IPS-18c (cell line): ENCODE data around the gene THBS2.
"Not testable (repeated sequence)": the region's sequence is repeated elsewhere in the genome, so short reads cannot be mapped to it uniquely, and the experiment has no call there.

ENCODE experiments used
- H3K4me3 ChIP-seq: 2 replicates; pipeline ENCODE4 v1.7.0; 2013; ENCODE audit warnings: low read depth, mild to moderate bottlenecking, low read length, moderate library complexity; ENCODE audit not compliant: insufficient read depth
- H3K9me3 ChIP-seq: one replicate; pipeline ENCODE4 v1.6.1; 2013; ENCODE audit warnings: mild to moderate bottlenecking, low read length, moderate library complexity; ENCODE audit not compliant: control insufficient read depth, insufficient read depth

Gene THBS2

DNA sequence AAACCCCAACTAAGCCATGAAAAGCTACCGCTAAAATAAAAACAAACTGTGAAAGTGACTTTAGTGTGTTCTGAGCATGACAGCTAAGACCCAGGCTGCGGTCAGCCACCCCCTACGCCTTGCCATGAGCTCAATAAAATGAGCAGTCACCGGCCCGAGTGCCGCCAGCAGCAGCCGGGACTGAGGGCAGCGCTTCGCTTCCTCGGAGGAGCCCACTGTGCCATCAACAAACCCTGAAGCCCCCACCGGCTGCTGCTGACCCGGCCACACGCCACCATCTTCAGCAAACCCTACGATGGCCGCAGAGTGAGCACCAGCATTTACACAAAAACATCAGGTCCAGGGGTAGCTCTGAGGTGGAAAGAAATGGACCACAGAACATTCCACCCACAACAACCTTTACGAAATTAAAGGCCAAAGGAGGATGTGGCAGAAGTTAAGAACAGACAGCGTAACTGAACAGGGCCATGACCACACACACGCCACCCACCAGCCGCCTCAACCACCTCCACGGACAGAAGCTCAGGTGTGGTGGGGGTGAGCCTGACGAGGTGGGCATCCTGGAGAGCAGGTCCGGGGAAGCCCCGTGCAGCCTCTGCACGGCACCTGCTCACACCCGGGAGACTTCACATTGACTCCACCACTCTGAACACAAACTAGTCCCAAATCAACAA, 67.0 kb downstream of the THBS2 start:
- H3K4me3 ChIP-seq, result no peak overlapping the region

DNA sequence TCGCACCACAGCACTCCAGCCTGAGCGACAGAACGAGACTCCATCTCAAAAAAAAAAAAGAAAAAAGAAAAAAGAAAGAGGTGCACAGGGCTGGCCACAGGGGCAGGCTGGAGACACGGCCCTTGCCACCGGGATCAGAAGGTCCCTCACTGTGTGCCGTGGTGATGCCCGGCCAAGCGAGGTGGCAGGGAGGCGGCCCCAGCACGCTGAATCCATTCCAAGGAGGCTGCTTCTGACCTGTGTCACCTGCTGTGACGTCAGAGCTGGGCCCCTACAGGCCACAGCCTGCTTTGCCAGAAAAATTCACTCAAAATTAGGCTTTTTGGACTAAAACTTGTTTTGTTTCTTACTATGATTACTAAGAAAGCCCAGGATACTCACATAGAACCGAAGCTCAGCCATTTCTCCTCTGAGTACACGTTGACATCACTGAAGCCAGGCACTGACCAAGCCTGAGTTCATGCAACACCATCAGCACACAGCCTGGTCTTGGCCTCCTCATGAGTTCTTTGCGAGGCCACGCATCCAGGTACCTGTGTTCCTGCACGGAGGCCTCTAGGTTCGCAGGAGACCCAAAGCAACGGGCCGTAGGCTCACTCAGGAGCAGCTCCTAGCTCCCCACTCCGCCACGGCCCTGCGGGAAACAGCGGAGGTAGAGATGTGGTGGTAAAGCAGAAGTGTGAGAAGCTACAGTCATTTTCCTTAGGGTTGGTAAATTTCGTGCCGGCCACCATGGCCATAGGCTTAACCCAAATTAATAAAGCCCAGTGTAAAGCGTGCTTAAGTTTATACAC, 67.8 kb downstream of the THBS2 start:
- H3K4me3 ChIP-seq, result no peak overlapping the region
- no peaks in the 10 kb centered on the region for H3K9me3 ChIP-seq

More for the DNA sequence above, 67.0 kb downstream of the THBS2 start:
- no peaks in the 10 kb centered on the region for H3K9me3 ChIP-seq

DNA sequence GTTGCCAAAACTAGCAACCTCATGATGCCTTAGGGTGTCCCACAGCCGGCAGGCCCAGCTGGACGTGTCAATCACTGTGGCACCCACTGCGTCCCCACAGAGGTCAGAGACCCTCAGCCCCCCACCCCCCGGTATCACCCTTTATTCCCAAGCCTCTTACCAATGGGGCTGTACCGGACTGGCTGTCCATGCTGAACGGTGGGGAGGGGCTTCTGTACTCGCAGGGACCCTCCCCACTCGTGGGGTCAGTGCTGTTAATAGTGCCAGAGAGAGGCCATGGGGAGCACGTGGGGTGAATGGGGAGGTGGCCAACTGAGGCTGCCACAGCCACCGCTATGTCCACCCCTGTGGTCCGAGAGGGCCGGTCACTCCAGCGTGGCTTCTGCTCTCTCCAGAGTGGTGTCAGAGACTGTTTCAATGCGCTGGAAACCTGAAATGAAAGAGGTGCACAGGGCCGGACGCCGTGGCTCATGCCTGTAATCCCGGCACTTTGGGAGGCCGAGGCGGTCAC, 68.6 kb downstream of the THBS2 start:
- Histone ChIP-seq H3K4me3 (no peak overlapping the region), H3K9me3 (no peaks in the 10 kb centered on the region)

DNA sequence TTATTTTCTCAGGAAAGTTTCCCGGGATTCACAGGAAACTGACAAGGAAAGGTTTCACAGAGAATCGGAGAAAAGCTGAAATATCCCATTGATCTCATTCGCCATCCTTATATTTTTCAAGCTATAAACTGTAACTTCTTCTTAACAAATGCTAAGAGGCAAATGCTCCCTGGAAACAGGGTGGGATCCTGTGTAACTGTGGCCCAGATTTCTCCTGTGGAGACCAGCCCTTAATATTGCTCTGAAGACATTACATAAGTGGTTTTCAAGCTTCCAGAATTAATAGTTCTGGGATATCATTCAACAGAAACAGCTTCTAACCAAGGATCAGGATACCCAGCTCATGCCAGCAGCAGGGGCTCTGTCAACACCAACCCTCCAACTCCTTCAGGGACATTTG, 69.2 kb downstream of the THBS2 start:
- Histone ChIP-seq H3K4me3 (no peak overlapping the region), H3K9me3 (no peaks in the 10 kb centered on the region)

DNA sequence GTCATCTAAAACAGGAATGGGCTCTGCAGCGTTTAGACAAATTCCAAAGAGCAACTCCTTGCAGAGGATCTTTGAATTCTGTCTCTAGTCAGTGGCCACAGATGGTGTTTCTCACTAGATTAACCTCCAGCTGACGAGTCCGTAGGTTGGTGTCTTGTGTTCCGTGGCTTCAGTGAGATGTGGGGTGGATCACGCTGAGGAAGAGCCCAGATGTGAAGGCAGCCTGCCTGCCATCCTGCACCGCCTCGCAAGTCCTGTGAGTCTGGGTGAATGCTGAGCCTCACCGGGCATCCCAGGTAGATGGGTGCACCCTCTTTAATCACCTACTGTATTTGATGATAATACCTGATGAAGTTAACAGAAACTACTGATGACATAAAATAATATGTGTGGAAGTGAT, 70.4 kb downstream of the THBS2 start:
- no peaks in the 10 kb centered on the region for H3K9me3 ChIP-seq
- no peak overlapping the region for H3K4me3 ChIP-seq

DNA sequence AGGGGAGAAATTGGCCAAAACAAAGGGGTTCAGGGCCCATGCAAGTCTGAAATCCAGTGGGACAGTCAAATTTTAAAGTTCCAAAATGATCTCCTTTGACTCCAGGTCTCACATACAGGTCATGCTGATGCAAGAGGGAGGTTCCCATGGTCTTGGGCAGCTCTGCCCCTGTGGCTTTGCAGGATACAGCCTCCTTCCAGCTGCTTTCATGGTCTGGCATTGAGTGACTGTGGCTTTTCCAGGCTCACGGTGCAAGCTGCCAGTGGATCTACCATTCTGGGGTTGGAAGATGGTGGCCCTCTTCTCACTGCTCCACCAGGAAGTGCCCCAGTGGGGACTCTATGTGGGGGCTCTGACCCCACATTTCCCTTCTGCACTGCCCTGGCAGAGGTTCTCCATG, 73.8 kb downstream of the THBS2 start:
- not testable (repeated sequence) for H3K9me3 ChIP-seq, H3K4me3 ChIP-seq

DNA sequence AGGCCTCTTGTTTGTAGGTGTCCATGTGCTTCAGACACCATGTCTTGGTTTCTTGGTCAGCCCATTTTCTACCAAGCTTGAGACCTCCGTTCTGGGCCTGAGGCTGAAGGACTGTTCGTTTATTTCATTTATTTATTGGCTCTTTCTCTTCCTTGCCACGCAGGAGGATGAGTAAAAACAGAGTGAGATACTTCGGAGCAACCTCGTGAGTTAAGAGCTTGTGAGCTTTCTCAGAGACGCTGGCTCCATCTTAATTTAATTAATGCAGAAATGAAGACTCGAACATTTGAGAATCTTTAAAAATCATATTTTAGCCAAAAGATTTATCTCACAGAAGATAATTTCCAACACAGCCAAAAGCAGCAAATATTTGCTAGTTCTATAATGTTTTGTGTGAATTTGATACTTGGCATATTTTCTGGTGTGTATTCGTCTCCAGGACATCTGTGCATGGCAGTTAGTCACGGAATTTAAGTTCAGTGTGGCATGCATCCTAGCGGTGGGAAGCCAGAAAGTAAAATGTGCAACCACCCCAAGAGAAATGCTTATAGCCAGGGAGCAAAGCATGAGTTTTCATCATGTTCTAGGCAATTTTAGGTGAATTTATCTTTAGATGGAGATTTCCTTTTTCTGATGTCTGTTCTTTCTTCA, 76.0 kb downstream of the THBS2 start:
- Histone ChIP-seq H3K9me3 (no peaks in the 10 kb centered on the region), H3K4me3 (no peak overlapping the region)

DNA sequence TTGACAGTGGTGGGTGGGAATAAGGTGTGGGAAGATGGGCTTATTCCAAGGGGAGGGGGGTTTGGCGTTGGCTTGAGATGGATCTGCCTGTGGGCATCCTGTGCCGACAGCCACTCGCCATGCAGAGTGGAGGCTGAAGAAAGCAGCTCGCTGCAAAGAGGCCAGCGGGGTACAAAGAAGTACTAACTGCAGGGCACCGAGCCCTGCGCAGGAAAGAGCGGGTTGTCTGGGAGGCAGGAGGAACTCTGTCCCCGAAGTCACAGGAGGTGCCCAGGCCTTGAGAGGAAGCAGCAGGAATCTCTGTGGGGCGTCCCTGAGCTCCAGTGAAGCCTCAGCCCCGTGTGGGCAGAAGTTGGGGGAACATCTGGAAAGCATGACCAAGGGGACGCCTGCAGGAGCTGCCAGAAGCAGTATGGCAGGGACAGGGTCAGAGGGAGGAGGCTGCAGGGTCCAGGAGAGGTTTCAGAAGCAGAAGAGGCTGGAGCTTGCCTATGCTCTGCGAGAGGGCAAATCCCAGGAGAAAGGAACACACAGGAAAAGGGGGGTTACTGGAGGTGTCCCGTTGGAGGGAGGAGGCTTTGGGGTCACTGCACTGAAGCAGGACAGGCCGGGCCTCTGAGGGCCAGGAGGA, 77.2 kb downstream of the THBS2 start:
- H3K9me3 ChIP-seq, result no peaks in the 10 kb centered on the region
- no peak overlapping the region for H3K4me3 ChIP-seq

DNA sequence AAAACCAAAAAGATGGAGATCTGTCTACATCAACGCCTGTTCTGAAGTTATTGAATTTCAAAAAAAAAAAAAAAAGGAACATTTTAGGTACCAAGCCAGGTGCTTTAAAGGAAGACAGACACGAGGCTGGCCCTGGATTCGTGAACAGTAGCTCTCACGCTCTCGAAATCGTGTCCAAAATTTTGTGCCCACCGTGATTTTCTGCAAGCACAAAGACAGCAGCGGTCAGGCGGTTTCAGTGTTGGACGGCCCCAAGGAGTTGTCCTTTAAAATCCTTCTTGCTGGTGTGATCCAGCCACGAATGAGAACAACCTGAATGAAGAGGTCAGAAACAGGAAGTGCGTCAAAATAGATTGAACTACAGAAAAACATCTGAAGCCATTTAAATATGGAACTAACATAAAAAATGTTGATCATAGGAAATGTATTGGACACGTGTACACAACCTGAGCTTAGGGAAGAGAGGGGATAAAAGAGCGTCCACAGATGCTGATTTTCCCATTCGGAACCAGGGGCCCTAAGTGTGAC, 78.2 kb downstream of the THBS2 start:
- Histone ChIP-seq H3K9me3 (no peaks in the 10 kb centered on the region), H3K4me3 (no peak overlapping the region)

DNA sequence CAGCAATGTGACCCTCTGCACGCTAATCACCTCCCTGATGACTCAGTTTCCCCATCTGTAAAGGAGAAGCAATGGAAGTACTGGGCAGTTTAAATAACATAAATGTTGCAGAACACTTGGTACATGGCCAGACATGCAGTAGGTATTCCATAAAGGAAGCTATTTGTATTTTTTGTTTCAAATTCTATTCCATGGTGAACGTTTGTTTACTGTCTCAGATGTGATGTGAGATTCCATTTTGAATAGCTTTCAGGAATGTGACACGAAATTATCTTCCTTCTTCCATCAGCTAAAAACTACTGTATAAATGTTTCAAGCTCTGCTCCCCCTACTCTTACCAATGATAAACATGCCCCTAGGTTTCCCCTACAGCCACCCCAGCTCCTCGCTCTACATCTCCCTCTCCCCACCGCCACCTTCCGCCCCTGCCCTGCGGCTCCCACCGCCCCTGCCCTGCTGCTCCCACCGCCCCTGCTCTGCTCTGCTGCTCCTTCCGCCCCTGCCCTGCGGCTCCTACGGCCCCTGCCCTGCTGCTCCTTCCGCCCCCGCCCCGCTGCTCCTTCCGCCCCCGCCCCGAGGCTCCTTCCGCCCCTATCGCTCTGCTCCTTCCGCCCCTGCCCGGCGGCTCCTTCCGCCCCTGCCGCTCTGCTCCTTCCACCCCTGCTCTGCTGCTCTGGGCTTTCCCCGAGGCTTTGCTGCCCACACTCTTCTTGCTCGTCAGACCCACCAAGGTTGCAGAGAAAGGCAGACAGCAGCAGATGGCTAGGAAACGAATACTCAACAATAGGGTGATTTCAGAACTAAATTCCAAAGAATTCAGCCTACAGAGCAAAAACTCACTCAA, 78.9 kb downstream of the THBS2 start:
- Histone ChIP-seq H3K9me3 (no peaks in the 10 kb centered on the region), H3K4me3 (no peak overlapping the region)

DNA sequence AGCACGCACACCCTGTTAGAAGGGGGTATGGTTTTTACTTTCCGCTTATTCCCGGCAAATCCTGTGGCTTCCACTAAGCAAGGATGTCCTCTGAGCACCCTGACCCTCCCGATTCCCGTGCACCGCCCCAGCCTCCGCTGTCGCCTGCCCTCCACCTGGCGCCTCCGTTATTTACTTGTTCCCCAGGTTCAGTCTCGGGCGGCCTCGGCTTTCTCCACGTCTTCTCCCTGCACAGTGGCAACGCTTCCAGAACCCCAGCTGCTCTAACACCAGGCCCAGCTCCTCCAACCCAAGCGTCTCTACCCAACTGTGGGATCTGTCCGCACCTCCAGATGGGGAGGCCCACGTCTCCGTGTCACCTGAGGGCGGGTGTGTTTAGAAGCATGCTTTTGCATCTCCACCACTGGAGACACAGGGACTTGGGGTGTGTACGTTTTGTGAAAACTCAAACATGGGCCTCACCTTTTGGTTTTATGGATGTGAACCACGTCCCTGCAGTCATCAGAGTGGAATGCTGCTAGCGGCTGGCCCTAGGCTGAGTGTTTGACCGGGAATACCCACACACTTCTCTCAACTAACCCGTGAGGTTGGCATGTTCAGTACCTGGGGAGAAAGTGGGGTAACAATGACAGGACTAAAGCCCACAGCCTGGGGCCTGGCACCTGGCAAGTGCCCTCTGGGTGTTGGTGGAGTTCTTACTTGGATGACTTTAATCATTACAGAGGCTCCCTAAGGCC, 79.9 kb downstream of the THBS2 start:
- Histone ChIP-seq H3K4me3 (no peak overlapping the region), H3K9me3 (no peaks in the 10 kb centered on the region)

DNA sequence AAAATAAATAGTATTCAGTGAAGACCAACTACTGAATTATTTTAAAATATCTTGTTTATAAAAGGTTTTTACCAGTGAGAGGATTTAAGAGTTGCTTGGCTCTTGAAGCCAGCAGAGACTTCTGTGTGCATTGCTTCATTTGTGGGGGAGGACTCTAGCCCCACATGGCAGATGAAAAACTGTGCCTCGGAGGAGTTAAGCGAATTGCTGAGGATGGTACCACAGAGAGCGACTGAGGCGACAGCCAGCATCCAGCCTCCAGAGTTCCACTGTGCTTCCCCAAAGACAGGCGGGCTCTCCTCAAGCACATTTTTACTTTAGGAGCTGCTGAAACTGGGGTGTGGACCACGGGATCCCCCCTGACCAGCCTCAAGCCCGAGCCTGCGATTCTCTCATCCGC, 80.7 kb downstream of the THBS2 start:
- Histone ChIP-seq H3K4me3 (no peak overlapping the region), H3K9me3 (no peaks in the 10 kb centered on the region)

DNA sequence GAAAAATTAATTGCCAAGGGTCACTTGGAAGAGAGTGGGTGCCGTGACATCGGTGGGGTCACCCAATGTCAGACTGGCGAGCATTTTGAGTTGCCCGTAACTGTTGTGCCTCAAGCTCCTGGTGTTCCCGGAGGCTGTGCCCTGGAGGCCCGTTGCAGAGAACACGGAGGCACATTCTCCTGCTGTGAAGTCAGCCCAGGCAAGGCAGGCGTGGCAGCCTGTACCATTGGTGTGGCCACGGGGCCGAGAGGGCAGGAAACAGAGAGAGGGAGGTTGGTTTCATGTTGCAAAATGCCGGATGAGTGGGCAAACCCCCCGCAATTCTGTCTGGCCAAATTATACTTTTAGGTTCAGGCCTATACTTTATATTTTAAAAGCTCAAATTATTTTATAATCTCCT, 81.2 kb downstream of the THBS2 start:
- H3K9me3 ChIP-seq, result no peaks in the 10 kb centered on the region

DNA sequence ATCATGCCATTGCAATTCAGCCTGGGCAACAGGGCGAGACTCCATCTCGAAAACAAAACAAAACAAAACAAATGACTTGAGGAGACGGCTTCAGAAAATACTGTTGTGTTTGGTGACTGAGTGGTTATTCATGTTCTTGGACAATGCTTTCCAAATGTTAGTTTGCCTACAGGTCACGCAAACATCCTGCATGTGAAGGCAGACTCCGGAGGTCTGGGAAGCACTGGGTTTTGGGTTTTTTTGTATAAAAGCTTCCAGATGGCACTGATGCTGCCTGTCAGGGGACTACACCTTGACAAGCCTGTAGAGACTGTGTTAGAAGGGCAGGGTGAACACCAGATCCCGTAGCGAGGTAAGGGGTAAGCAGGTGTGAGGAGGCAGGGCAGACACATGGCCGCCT, 81.7 kb downstream of the THBS2 start:
- H3K4me3 ChIP-seq, result no peak overlapping the region

More for the DNA sequence above, 81.2 kb downstream of the THBS2 start:
- H3K4me3 ChIP-seq, result no peak overlapping the region

DNA sequence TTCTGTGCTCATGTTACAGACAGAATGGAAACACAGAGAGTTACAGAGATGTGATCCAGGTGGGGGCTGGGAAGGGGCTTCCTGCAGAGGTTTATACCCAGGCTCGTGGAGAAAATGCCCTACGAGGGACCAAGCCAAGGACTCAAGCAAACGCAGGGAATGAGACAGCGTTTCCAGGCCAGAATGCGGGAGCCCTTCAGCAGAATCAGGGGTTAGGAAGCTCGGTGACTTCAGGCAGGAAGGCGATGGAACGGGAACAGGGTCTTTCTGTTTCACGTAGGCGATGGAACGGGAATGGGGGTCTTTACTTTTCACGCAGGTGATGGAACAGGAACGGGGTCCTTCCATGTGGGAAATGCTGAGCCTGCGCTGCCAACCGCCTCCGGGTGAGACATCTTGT, 82.6 kb downstream of the THBS2 start:
- H3K9me3 ChIP-seq, result no peaks in the 10 kb centered on the region

More for the DNA sequence above, 81.7 kb downstream of the THBS2 start:
- H3K9me3 ChIP-seq, result no peaks in the 10 kb centered on the region

DNA sequence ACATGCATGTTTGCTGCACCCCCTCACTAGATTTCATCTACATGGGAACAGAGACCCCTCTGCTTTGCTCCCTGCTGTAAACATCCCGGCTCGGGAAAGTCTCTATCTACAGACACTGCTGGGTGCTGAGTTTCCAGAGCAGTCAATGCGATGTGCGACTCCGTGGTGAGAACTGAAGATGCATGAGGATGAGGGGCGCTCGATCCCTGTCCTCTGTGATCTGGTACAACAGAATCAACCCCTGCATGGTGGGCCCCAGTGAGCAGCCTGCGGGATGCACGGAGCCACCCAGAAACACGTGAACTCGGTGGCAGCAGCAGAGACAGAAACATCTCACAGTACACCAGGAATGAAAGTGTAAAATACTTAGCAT, 83.1 kb downstream of the THBS2 start:
- no peaks in the 10 kb centered on the region for H3K9me3 ChIP-seq
- H3K4me3 ChIP-seq, result no peak overlapping the region

More for the DNA sequence above, 82.6 kb downstream of the THBS2 start:
- H3K4me3 ChIP-seq, result no peak overlapping the region
